ENCODE data around the gene UBXN1. TPM values are rescaled to one million over a fixed set of nuclear protein-coding genes. Genes with fewer than 3 reads are reported as not detected.

UBXN1 gene
- total and polyA plus RNA-seq, 10 of the 15 experiments (the other 5 are each of a cell fraction or from before 2014, with no cell fraction given), result 7.0 to 173 (median 106) TPM

GRCh38 chr11:62648185-62648966 lies 30.5 kb downstream of the UBXN1 start:
- Histone ChIP-seq H3K4me2 (ENCODE audit: control insufficient read depth, insufficient read depth) (no peak overlapping the region), H3K36me3 (ENCODE audit: control insufficient read depth in 2 of 2, insufficient read depth in 2 of 2, low read length in 1 of 2) (peaks cover 5 to 13% of the 10 kb centered on the region in 2 experiments; a peak in 3 of 4 replicates), H3K9ac (ENCODE audit: control insufficient read depth, insufficient read depth, low read length) (no peak overlapping the region), H3K79me2 (ENCODE audit: control insufficient read depth, insufficient read depth, low read length) (peaks cover 51% of the 10 kb centered on the region), H3K4me1 (ENCODE audit: control insufficient read depth, insufficient read depth, low read length) (peaks cover 4% of the 10 kb centered on the region; the same call in 1 of the 2 replicates), H2AFZ (ENCODE audit: control insufficient read depth, low read depth, low read length) (no peak overlapping the region), H3K27me3 (replicated peaks in 1 of 2; ENCODE audit: control insufficient read depth in 2 of 2, insufficient read depth in 2 of 2, low read length in 1 of 2) (no peaks in the 10 kb centered on the region), H4K20me1 (ENCODE audit: control insufficient read depth, insufficient read depth) (no peaks in the 10 kb centered on the region; the same call in 1 of the 2 replicates), H3K27ac (ENCODE audit: control insufficient read depth, insufficient read depth) (no peak overlapping the region), H3K9me3 (replicated peaks; ENCODE audit: control insufficient read depth, insufficient read depth, low read length) (no peaks in the 10 kb centered on the region), H3K4me3 (no peak overlapping the region)
- DNase-seq (ENCODE audit: low read depth, low spot score), result no peak
- RAD21 ChIA-PET (ENCODE audit: unreplicated experiment), result interaction anchor here (1.0 kb wide), 1 partner anchor 74 kb away, joined by 4 read pairs; the partner anchor contains the start of gene EEF1G
- no peak for FAIRE-seq
- POLR2A ChIA-PET, result interaction anchor here (0.8 to 14.6 kb wide), 3 partner anchors 22 to 27 kb away, joined by 4 to 295 read pairs (median 6); partner anchors contain the start of genes B3GAT3, C11orf98, CSKMT and LBHD1
- no TSS peak for BruUV-seq (replicated peaks)
- CTCF ChIA-PET, result interaction anchor here (0.5 to 1.7 kb wide), 3 partner anchors 37 to 90 kb away, joined by 3 to 5 read pairs (median 4); no protein-coding TSS in a partner anchor
- in situ Hi-C loops (cut with MboI), result no loop called here
- 93% methylated on average over 24 of the region's 24 CpGs for WGBS (ENCODE audit: insufficient coverage, insufficient replicate concordance, low lambda C conversion rate, missing lambda C conversion rate)
- ATAC-seq, result no peak
- intact Hi-C loops (cut with micrococcal nuclease; ENCODE audit: unreplicated experiment), result no loop called here
- SMC1A ChIA-PET (ENCODE audit: uncharacterized antibody, unreplicated experiment), result interaction anchor here (1.4 kb wide), 1 partner anchor 49 kb away, joined by 4 read pairs; no protein-coding TSS in a partner anchor
- TF ChIP-seq SPI1 (IDR thresholded peaks at IDR 0.05; ENCODE audit: borderline replicate concordance, insufficient read depth, low read depth, low read length), result no peak
- TF ChIP-seq TCF12 (IDR thresholded peaks at IDR 0.05; ENCODE audit: low read depth, low read length), result no peak
- TF ChIP-seq E4F1 (IDR thresholded peaks at IDR 0.05; ENCODE audit: borderline replicate concordance, partially characterized antibody), result no peak
- no peak for TF ChIP-seq CEBPB (IDR thresholded peaks at IDR 0.05; ENCODE audit: borderline replicate concordance in 1 of 2, low read depth in 2 of 2, low read length in 2 of 2)
- no peak for TF ChIP-seq NR2F1 (conservative IDR thresholded peaks at IDR 0.05)
- no peak for TF ChIP-seq NFYB (IDR thresholded peaks at IDR 0.05; ENCODE audit: insufficient read depth, low read depth, low read length)
- no peak for TF ChIP-seq IKZF2 (IDR thresholded peaks at IDR 0.05)
- no peak for TF ChIP-seq NR2C1 (IDR thresholded peaks at IDR 0.05)
- TF ChIP-seq USF1 (IDR thresholded peaks at IDR 0.05; ENCODE audit: borderline replicate concordance, extremely low read length, insufficient read depth, low read depth, low read length), result no peak
- no peak for TF ChIP-seq IRF5 (IDR thresholded peaks at IDR 0.05; ENCODE audit: borderline replicate concordance)
- TF ChIP-seq STAT3 (IDR thresholded peaks at IDR 0.05; ENCODE audit: low read depth, low read length), result no peak
- no peak for TF ChIP-seq USF2 (IDR thresholded peaks at IDR 0.05; ENCODE audit: borderline replicate concordance, low read depth, low read length)
- TF ChIP-seq MEF2A (IDR thresholded peaks at IDR 0.05; ENCODE audit: insufficient read depth, low read depth, low read length), result no peak
- TF ChIP-seq TBL1XR1 (IDR thresholded peaks at IDR 0.05; ENCODE audit: low read depth, low read length), result no peak
- no peak for TF ChIP-seq CHD2 (IDR thresholded peaks at IDR 0.05; ENCODE audit: borderline replicate concordance, low read depth, low read length)
- TF ChIP-seq BMI1 (IDR thresholded peaks at IDR 0.05; ENCODE audit: borderline replicate concordance), result no peak
- TF ChIP-seq SRF (IDR thresholded peaks at IDR 0.05; ENCODE audit: low read depth in 2 of 2, low read length in 2 of 2), result no peak
- no peak for TF ChIP-seq DPF2 (IDR thresholded peaks at IDR 0.05)
